ENCODE data around the gene PNPLA7.

The PNPLA7 gene

GRCh38 chr9:137422604-137423513 is 127.3 kb downstream of the PNPLA7 start, which contains the start of the genes EXD3 and NOXA1:
TSS of gene EXD3 (minus strand) at chr9:137423162. CDS start at chr9:137395357, 27,805 bp downstream.
TSS of gene NOXA1 (plus strand) at chr9:137423393. CDS start at chr9:137423530, 137 bp downstream.
- DNase-seq (ENCODE audit: low read depth), result peak; percentile 61
- H3K4me3 ChIP-seq (ENCODE audit: low read length), result peak within 1 kb of the TSS; percentile 78
- peak; percentile 58 for TF ChIP-seq CTCF (conservative IDR thresholded peaks at IDR 0.05; ENCODE audit: low read depth, low read length)

GRCh38 chr9:137421838-137422603 is 128.2 kb downstream of the PNPLA7 start:
- peak overlapping the region; percentile 78 for H3K4me3 ChIP-seq (ENCODE audit: low read length)
- no peak for TF ChIP-seq CTCF (conservative IDR thresholded peaks at IDR 0.05; ENCODE audit: low read depth, low read length)
- no peak for DNase-seq (ENCODE audit: low read depth)

DNA sequence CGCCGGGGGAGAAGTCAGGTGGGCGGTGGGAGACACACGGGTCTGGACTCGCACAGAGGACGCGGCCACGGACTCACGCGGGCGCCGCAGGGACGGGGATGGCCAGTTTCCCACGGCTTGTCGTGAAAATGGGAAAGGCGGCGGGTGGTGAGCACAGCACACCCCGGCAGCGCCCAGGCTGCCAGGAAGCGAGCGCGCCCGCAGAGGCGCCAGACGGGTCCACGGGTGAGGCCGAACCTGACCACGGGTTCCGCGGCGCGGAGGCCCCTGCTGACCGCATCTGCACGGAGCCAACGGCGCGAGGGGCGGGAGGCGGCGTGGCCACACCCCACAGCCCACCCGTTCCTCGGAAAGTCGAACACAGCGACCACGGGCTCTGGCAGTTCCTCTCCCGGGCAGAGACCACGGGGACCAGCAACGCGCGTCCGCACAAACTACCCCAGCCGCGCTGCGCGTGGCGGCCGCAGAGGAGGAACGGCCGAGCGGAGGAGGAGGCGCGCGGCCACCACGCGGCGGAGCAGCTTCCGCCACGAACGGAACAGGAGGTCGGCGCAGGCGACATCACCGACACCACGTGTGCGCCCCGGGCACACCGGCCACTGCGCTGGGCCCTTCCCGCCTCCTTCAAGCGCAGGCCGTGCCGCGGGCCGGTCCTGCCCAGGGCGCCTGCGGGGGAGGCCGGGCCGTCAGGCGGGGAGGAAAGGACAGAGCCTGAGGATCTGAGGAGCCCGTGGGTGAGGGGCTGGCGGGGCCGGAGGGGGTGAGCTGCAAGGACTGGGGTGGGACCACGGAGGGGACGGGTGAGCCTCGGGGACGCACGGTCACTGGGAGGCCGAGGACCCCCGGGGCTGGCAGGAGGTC is 132.8 kb downstream of the PNPLA7 start:
- no peak for DNase-seq (ENCODE audit: low read depth)
- no peak for TF ChIP-seq CTCF (conservative IDR thresholded peaks at IDR 0.05; ENCODE audit: low read depth, low read length)
- peak overlapping the region; percentile 18 for H3K4me3 ChIP-seq (ENCODE audit: low read length)

DNA sequence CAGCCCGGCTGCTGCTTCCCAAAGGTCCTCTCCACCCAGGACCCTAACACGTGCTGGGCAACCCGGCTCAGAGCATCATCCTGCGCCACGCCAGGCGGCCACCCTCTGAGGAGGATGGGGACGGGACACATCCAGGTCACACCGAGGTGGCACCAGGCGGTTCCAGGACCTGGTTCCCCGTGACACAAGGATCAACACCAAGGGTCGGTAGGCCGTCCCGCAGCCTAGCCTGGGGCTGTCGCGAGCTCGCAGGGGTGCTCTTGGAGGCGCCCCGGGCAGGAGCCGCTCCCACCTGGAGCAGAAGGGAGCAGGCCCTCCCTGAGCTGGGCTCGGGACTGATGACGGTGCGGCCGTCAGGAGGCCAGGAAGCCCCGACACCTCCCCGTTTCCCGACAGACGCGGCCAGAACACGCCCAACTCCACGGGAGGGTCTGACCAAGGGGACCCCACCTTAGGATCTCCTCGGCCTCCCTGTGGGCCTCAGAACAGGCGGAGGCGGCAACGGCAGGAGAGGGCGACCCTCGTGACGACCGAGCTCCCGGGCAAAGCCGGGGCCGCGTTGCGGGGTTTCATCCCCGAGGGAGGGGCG is 133.5 kb downstream of the PNPLA7 start:
- DNase-seq (ENCODE audit: low read depth), result no peak
- no peak overlapping the region for H3K4me3 ChIP-seq (ENCODE audit: low read length)
- no peak for TF ChIP-seq CTCF (conservative IDR thresholded peaks at IDR 0.05; ENCODE audit: low read depth, low read length)

DNA sequence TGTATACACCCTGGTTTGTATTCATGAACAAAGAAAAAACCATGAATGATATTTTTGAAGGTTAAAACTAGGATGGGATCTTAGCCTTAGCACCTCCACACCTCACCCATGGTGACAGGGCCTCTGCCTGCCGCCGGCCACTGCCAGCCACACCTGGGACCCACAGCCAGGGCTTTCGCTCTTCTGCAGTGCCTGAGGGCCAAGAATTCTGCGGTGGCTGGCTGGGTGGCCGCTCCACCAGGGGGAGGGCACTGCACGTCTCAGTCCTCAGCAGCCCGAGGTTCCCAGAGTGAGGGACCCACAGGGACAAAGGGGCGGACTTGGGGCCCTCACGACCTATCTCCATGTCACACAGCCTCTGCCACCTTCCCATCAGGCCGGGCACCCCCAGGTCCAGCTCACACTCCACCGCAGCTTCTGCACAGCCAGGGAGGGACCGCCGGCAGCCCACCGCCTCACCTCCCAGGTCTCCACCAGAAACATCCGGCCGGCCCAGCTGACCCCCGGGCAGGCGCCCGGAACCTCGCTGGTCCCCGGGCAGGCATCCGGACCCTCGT is 134.1 kb downstream of the PNPLA7 start:
- no peak for DNase-seq (ENCODE audit: low read depth)
- no peak overlapping the region for H3K4me3 ChIP-seq (ENCODE audit: low read length)
- no peak for TF ChIP-seq CTCF (conservative IDR thresholded peaks at IDR 0.05; ENCODE audit: low read depth, low read length)

DNA sequence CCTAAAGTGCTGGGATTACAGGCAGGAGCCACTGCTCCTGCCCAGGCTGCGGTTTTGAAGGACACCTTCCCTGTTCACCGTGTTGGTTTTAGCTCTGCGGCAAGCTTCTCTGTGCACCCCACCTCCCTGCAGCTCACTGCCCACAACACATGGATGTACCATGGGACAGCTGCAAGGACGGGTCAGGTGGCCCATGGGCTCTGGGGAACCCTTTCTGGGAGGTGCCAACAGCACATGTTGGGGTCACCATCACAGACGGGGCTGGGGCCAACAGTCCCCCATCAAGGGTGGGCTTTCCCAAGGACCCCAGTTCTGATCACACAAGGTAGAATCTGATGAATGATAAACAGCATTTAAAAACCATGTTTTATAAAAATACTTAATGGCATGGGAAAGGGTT is 134.8 kb downstream of the PNPLA7 start:
- no peak for TF ChIP-seq CTCF (conservative IDR thresholded peaks at IDR 0.05; ENCODE audit: low read depth, low read length)
- DNase-seq (ENCODE audit: low read depth), result no peak
- no peak overlapping the region for H3K4me3 ChIP-seq (ENCODE audit: low read length)
